Testis (tissue), 2 donors: Measurements from ENCODE around the gene KLHL5.

Experiments used
- CTCF ChIP-seq, 3 experiments: fragments of 450-650 bp in 2 of 3; fragments of 200-600 bp in 1 of 3; sonication (generic) in 1 of 3; IDR thresholded peaks; one replicate each; pipeline ENCODE4 v1.5.1; 2016 to 2019; ENCODE audit warnings: antibody characterized with exemption in 3 of 3, mild to moderate bottlenecking in 2 of 3, moderate library complexity in 1 of 3
- POLR2A ChIP-seq: fragments of 450-650 bp; IDR thresholded peaks from one replicate; pipeline ENCODE4 v1.6.1; 2017; ENCODE audit warnings: antibody characterized with exemption, mild to moderate bottlenecking, moderate library complexity

- TF ChIP-seq CTCF (IDR thresholded peaks at IDR 0.05) (no peak), POLR2A (no peak)
These were observed 29.6 kb upstream of the KLHL5 start, which contains the start of gene TMEM156 for GRCh38 chr4:39032218-39033085.
